Neutrophil (primary cell): Measurements from ENCODE around the gene DUOX1.

ENCODE experiments used
- H3K27ac ChIP-seq: fragments of 200-600 bp; sonication (generic); 2 replicates; pipeline ENCODE4 v1.5.1; 2016; ENCODE audit warnings: mild to moderate bottlenecking, moderate library complexity
- H3K27me3 ChIP-seq: fragments of 200-600 bp; sonication (generic); 2 replicates; pipeline ENCODE4 v1.6.0; 2016; ENCODE audit warnings: mild to moderate bottlenecking
- H3K36me3 ChIP-seq: fragments of 200-600 bp; sonication (generic); 2 replicates; pipeline ENCODE4 v1.5.1; 2017
- H3K4me1 ChIP-seq, 2 experiments: fragments of 200-600 bp in 1 of 2; sonication (generic) in 1 of 2; 1 replicate in 1 of 2; 2 replicates in 1 of 2; pipeline versions ENCODE4 v1.5.1 to v1.6.1; 2013 to 2016; ENCODE audit warnings: low read depth in 1 of 2, low read length in 1 of 2, mild to moderate bottlenecking in 1 of 2, moderate library complexity in 1 of 2; ENCODE audit not compliant: control insufficient read depth in 1 of 2, insufficient read depth in 1 of 2
- H3K4me3 ChIP-seq, 2 experiments: fragments of 200-600 bp in 1 of 2; sonication (generic) in 1 of 2; 1 replicate in 1 of 2; 2 replicates in 1 of 2; pipeline ENCODE4 v1.5.1; 2013 to 2016; ENCODE audit warnings: low read depth in 1 of 2, low read length in 1 of 2, mild to moderate bottlenecking in 1 of 2, moderate library complexity in 1 of 2
- H3K9me3 ChIP-seq: fragments of 200-600 bp; sonication (generic); 2 replicates; pipeline ENCODE4 v1.5.1; 2016
- TF ChIP-seq, protein P1 (sequence below): fragments of 200-600 bp; sonication (generic); IDR thresholded peaks from 2 replicates; pipeline ENCODE4 v1.5.1; 2016; ENCODE audit warnings: antibody characterized with exemption

Gene DUOX1

DNA sequence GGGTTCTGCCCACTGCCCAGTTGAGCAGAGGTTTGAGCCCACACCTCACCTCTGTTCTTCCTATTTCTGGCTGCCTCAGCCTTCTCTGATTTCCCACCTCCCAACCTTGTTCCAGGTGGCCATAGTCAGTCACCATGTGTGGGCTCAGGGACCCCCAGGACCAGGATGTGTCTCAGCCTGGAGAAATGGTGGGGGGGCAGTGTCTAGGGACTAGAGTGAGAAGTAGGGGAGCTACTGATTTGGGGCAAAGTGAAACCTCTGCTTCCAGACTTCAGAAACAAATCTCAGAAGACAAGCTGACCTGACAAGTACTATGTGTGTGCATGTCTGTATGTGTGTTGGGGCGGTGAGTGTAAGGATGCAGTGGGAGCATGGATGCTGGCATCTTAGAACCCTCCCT, 35.1 kb downstream of the DUOX1 start:
- H3K4me1 ChIP-seq: peaks cover 0 to 9% of the 10 kb centered on the region in 2 experiments
- no peaks in the 10 kb centered on the region for H3K27me3 ChIP-seq
- no peaks in the 10 kb centered on the region for H3K9me3 ChIP-seq
- no peak overlapping the region for H3K27ac ChIP-seq
- H3K4me3 ChIP-seq: no peak overlapping the region
- TF ChIP-seq, protein P1, sequence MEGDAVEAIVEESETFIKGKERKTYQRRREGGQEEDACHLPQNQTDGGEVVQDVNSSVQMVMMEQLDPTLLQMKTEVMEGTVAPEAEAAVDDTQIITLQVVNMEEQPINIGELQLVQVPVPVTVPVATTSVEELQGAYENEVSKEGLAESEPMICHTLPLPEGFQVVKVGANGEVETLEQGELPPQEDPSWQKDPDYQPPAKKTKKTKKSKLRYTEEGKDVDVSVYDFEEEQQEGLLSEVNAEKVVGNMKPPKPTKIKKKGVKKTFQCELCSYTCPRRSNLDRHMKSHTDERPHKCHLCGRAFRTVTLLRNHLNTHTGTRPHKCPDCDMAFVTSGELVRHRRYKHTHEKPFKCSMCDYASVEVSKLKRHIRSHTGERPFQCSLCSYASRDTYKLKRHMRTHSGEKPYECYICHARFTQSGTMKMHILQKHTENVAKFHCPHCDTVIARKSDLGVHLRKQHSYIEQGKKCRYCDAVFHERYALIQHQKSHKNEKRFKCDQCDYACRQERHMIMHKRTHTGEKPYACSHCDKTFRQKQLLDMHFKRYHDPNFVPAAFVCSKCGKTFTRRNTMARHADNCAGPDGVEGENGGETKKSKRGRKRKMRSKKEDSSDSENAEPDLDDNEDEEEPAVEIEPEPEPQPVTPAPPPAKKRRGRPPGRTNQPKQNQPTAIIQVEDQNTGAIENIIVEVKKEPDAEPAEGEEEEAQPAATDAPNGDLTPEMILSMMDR: no peak
- H3K36me3 ChIP-seq: no peaks in the 10 kb centered on the region

DNA sequence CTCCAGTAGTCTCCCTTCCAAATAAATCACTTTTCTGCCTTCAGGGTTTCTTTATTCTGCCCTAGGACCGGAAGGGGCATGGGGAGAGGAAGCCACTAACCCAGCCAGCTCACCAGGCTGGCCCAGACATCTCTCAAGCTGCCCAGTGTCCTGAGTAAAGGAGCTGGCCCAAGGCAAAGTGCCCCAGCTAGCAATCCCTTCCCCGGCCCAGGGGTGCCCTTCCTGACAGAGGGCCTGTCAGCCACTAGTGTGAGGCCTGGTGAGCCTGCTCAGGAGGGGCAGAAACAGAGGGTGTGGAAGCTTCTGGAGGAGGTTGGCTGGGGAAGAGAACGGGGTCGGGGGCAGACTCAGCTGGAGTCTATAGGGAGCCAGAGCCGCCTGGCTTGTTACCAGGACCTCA, 35.7 kb downstream of the DUOX1 start:
- TF ChIP-seq, protein P1: no peak

DNA sequence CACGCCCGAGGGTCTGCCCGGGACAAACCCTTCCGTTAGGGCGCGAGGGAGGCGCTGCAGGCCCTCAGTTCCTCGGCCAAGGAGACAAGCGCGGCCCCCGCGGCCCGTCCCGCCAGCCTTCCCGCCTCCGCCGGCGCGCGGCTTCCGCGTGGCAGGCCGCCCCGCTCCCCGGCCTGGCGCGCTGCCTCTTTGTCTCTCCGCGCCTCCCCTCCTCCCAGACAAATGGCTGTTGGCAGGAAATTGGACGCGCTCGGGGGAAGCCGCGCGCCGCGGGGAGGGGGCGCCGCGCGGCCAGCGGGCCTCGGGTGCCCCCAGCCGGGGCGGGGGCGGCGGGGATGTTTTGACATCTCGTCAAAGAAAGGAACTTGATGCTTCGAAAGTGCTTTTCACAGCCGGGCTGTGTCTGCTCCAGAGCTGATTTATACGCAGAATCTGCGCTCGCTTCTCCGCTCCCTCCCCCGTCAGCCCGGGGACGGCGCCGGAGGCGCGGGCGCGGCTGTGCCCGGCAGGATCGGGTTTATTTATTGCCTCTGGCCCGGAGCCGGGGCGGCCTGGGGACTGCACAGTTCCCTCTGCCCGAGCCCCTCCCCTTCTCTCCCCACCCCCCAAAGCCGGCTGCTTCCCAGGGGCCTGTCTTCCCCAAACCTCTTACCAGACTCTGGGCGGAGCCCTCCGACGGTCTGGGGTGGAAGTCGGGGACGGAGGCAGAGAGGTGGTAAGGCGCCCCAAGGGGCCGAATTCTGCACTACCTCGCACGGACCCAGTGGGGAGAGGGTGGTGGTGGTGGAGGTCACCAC, 37.2 kb downstream of the DUOX1 start:
- TF ChIP-seq, protein P1: peak; percentile 78
- Histone ChIP-seq H3K9me3 (no peaks in the 10 kb centered on the region), H3K27ac (peak overlapping the region; percentile 88), H3K27me3 (no peaks in the 10 kb centered on the region), H3K4me3 (peak overlapping the region; percentile 62 to 76), H3K36me3 (no peaks in the 10 kb centered on the region), H3K4me1 (peaks cover 0 to 9% of the 10 kb centered on the region in 2 experiments)

More for the DNA sequence above, 35.7 kb downstream of the DUOX1 start:
- Histone ChIP-seq H3K27me3 (no peaks in the 10 kb centered on the region), H3K36me3 (no peaks in the 10 kb centered on the region), H3K4me3 (no peak overlapping the region), H3K4me1 (peaks cover 0 to 9% of the 10 kb centered on the region in 2 experiments), H3K9me3 (no peaks in the 10 kb centered on the region), H3K27ac (no peak overlapping the region)

DNA sequence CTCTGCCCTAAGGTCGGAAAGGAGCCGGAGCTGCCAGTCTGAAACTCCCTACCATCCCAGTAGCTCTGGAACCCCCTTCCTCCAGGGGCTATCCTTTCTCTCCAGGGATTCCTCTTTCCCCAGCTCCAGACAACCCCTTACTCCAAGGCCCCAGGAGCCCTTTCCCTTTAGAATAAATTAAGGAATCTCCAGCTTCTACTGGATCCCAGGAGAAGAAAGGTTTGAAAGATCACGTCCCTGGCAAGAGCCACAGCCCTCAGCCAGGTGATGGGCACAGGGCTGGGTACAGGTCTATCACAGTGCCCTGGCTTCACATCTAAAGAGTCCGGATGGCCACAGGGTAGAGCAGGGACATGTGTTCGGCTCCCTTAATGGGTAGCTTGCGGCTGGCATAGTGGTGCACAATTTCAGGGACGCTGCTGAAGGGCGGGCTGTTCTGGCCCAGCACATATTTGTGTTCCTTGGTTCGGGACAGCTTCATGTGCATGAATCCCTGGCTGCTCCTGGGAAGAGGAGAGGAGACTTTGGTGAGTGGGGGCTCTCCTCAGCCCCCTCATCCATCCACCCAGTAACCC, 37.9 kb downstream of the DUOX1 start:
- H3K27ac ChIP-seq: peak overlapping the region; percentile 88
- H3K4me3 ChIP-seq: peak overlapping the region; percentile 62 to 76
- peaks cover 0 to 9% of the 10 kb centered on the region in 2 experiments for H3K4me1 ChIP-seq
- TF ChIP-seq, protein P1: no peak
- H3K27me3 ChIP-seq: no peaks in the 10 kb centered on the region
- no peaks in the 10 kb centered on the region for H3K9me3 ChIP-seq
- no peaks in the 10 kb centered on the region for H3K36me3 ChIP-seq

DNA sequence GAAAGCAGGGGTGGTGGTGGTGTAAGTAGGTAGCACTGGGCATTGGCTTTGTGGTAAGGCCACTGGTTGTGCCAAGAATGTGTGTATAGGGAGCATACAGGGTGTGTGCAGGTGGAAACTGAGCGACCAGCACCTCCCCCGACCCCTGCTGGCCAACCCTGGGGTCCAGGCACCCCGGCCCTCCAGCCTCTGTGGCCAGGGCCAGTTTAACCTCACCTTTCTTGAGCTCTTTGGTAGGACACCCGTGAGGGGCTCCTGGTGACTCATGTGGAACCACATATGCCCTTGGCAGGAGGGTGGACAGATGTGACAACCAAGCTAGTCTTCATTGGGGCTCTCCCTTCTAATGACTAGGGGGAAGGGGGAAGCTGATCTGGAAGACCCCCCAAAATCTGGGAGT, 38.5 kb downstream of the DUOX1 start:
- H3K27ac ChIP-seq: peak overlapping the region; percentile 88
- H3K36me3 ChIP-seq: no peaks in the 10 kb centered on the region
- TF ChIP-seq, protein P1: no peak
- no peak overlapping the region for H3K4me3 ChIP-seq
- H3K9me3 ChIP-seq: no peaks in the 10 kb centered on the region
- no peaks in the 10 kb centered on the region for H3K27me3 ChIP-seq
- peaks cover 0 to 9% of the 10 kb centered on the region in 2 experiments for H3K4me1 ChIP-seq
